ENCODE data around the gene PPFIA1. TPM values are rescaled to one million over a fixed set of nuclear protein-coding genes. Genes with fewer than 3 reads are reported as not detected.
"Not testable (repeated sequence)": the region's sequence is repeated elsewhere in the genome, so short reads cannot be mapped to it uniquely, and the experiment has no call there.

The PPFIA1 gene
- total RNA-seq, 2 experiments from 2014 or later = 34.6 to 53.9 TPM

GRCh38 chr11:70389201-70389600, 118.7 kb downstream of the PPFIA1 start:
- Histone ChIP-seq H2AFZ (ENCODE audit: low read length) (no peak overlapping the region), H3K36me3 (ENCODE audit: insufficient read depth, low read length) (0 out of 2 replicates have a peak, but pooled peaks cover 3% of the 10 kb centered on the region), H3K9me3 (ENCODE audit: low read length) (no peaks in the 10 kb centered on the region), H3K4me2 (ENCODE audit: low read length) (no peak overlapping the region), H3K4me1 (ENCODE audit: insufficient read depth, low read length, poor library complexity, severe bottlenecking) (no peaks in the 10 kb centered on the region), H3K4me3 (ENCODE audit: low read depth, low read length, poor library complexity, severe bottlenecking) (no peak overlapping the region), H3K27ac (ENCODE audit: low read depth, low read length, poor library complexity, severe bottlenecking) (no peak overlapping the region), H3K79me2 (ENCODE audit: insufficient read depth, low read depth, low read length) (no peaks in the 10 kb centered on the region), H3K9me2 (ENCODE audit: insufficient read depth, low read length) (no peaks in the 10 kb centered on the region), H4K20me1 (ENCODE audit: insufficient read depth, low read length) (no peaks in the 10 kb centered on the region; the same call in 1 of the 2 replicates)
- POLR2A ChIA-PET = interaction anchor here (0.7 kb wide), 1 partner anchor 523 kb away, joined by 3 read pairs; no protein-coding TSS in a partner anchor
- TF ChIP-seq EZH2phosphoT487 (IDR thresholded peaks at IDR 0.05; ENCODE audit: borderline replicate concordance, low read depth, low read length) (no peak), CTCF (conservative IDR thresholded peaks at IDR 0.05; ENCODE audit: low read length) (no peak)
- CTCF ChIA-PET (ENCODE audit: unreplicated experiment) = no interaction called here
- no peak for DNase-seq (ENCODE audit: low spot score)
- intact Hi-C loops (cut with micrococcal nuclease; ENCODE audit: unreplicated experiment) = no loop called here
- no TSS peak for BruUV-seq (replicated peaks)

- H3K9me3 ChIP-seq (ENCODE audit: low read length); H4K20me1 ChIP-seq (ENCODE audit: insufficient read depth, low read length); H3K4me1 ChIP-seq (ENCODE audit: insufficient read depth, low read length, poor library complexity, severe bottlenecking); H3K4me3 ChIP-seq (ENCODE audit: low read depth, low read length, poor library complexity, severe bottlenecking); BruUV-seq (replicated peaks); H3K36me3 ChIP-seq (ENCODE audit: insufficient read depth, low read length); H3K4me2 ChIP-seq (ENCODE audit: low read length); H3K9me2 ChIP-seq (ENCODE audit: insufficient read depth, low read length); intact Hi-C loops (cut with micrococcal nuclease; ENCODE audit: unreplicated experiment); DNase-seq (ENCODE audit: low spot score); H3K79me2 ChIP-seq (ENCODE audit: insufficient read depth, low read depth, low read length); H2AFZ ChIP-seq (ENCODE audit: low read length); H3K27ac ChIP-seq (ENCODE audit: low read depth, low read length, poor library complexity, severe bottlenecking); CTCF ChIA-PET (ENCODE audit: unreplicated experiment): not testable (repeated sequence)
- POLR2A ChIA-PET = interaction anchor here (0.6 kb wide), 1 partner anchor 25 kb away, joined by 3 read pairs; no protein-coding TSS in a partner anchor
These were observed 120.4 kb downstream of the PPFIA1 start for GRCh38 chr11:70390882-70391281.

- Histone ChIP-seq H3K4me2 (ENCODE audit: low read length) (no peak overlapping the region), H2AFZ (ENCODE audit: low read length) (no peak overlapping the region), H3K9me2 (ENCODE audit: insufficient read depth, low read length) (no peaks in the 10 kb centered on the region), H3K4me1 (ENCODE audit: insufficient read depth, low read length, poor library complexity, severe bottlenecking) (peaks cover 14% of the 10 kb centered on the region), H3K79me2 (ENCODE audit: insufficient read depth, low read depth, low read length) (no peaks in the 10 kb centered on the region), H4K20me1 (ENCODE audit: insufficient read depth, low read length) (no peaks in the 10 kb centered on the region; the same call in 1 of the 2 replicates), H3K27ac (ENCODE audit: low read depth, low read length, poor library complexity, severe bottlenecking) (no peak overlapping the region), H3K4me3 (ENCODE audit: low read depth, low read length, poor library complexity, severe bottlenecking) (no peak overlapping the region), H3K36me3 (ENCODE audit: insufficient read depth, low read length) (no peaks in the 10 kb centered on the region), H3K9me3 (ENCODE audit: low read length) (no peaks in the 10 kb centered on the region)
- ChIA-PET CTCF (ENCODE audit: unreplicated experiment) (no interaction called here), POLR2A (no interaction called here)
- TF ChIP-seq EZH2phosphoT487 (IDR thresholded peaks at IDR 0.05; ENCODE audit: borderline replicate concordance, low read depth, low read length) (no peak), CTCF (conservative IDR thresholded peaks at IDR 0.05; ENCODE audit: low read length) (no peak)
- BruUV-seq (replicated peaks) = no TSS peak
- no peak for DNase-seq (ENCODE audit: low spot score)
- intact Hi-C loops (cut with micrococcal nuclease; ENCODE audit: unreplicated experiment) = no loop called here
These were observed 123.9 kb downstream of the PPFIA1 start for GRCh38 chr11:70394211-70394950.
